SH-SY5Y (cell line): Measurements from ENCODE around the gene RGS21.

ENCODE experiments used
- GATA2 ChIP-seq: IDR thresholded peaks from 2 replicates; pipeline ENCODE4 v1.6.1; 2011; ENCODE audit warnings: mild to moderate bottlenecking, low read depth, low read length
- GATA3 ChIP-seq: IDR thresholded peaks from 2 replicates; pipeline ENCODE4 v1.6.1; 2011; ENCODE audit warnings: low read depth, mild to moderate bottlenecking, low read length, moderate library complexity

RGS21 gene

GRCh38 chr1:192358402-192358801 lies 41.6 kb downstream of the RGS21 start:
- TF ChIP-seq GATA3 = no peak
- TF ChIP-seq GATA2 = no peak

- TF ChIP-seq GATA3 (no peak), GATA2 (no peak)
Observed at GRCh38 chr1:192358822-192359221, 42.0 kb downstream of the RGS21 start.

GRCh38 chr1:192363177-192363576 lies 46.4 kb downstream of the RGS21 start:
- TF ChIP-seq GATA3 = no peak
- no peak for TF ChIP-seq GATA2

- no peak for TF ChIP-seq GATA2
- no peak for TF ChIP-seq GATA3
Observed at GRCh38 chr1:192367436-192367835, 50.6 kb downstream of the RGS21 start.

DNA sequence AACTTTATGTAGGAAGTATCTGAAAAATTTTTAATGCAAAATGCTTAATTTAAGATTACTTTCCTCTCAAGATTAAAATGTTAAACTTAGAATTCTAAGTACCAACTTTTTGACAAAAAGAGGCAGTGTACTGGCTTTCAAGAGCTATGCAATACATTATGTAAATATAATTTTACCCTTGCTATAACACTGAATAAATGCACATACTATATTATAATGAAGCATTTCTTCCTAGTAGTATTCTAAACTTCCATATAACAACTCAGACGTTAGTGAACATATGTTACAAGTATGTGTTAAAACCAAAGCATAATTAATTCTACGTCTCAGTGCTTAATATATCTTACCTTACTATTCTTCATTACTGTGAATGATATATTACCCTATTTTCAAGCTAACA lies 58.5 kb downstream of the RGS21 start:
- no peak for TF ChIP-seq GATA2
- no peak for TF ChIP-seq GATA3

DNA sequence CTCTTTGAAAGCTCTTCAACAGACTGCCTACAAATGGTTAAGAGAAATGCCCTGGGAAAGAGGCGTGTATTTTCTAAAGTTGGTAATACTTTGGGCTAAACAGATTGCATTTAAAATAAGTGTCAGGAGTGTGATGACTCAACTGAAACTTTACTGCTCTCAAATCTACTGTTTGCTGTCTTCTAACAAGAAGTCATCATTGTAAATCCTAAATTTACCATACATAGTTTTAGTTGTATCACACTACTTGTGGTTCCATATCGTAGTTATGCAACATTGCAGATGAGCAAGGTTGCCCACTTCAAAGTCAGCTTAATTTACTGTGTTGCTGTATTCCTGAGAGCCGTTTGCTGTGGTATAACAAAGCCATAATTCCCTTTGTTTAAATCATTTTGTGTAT lies 59.6 kb downstream of the RGS21 start:
- TF ChIP-seq GATA2 (no peak), GATA3 (no peak)

- TF ChIP-seq GATA2 = no peak
- no peak for TF ChIP-seq GATA3
Observed at GRCh38 chr1:192378276-192378675, 61.5 kb downstream of the RGS21 start.

DNA sequence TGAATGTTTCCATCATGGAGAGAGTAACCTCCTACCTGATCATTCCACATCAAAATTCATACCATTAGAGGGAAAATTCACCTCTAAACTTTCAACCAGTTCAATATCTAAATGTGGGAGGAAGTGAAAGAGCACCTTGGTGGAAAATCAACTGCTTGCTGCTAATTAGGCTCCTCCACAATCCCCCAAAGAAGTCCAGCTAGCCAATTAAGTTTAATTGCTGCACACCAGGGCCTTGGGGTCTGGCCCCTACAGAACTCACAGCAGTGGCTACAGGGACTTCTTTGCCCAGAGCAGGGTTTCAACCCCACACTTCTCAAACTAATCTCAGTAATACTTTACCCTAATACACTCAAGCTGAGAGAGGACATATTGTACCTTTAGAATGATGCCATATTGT lies 62.1 kb downstream of the RGS21 start:
- TF ChIP-seq GATA2 (no peak), GATA3 (no peak)

- TF ChIP-seq GATA3 = no peak
- no peak for TF ChIP-seq GATA2
Observed at GRCh38 chr1:192379554-192379953, 62.8 kb downstream of the RGS21 start.

GRCh38 chr1:192382758-192383157 lies 66.0 kb downstream of the RGS21 start:
- TF ChIP-seq GATA3 (no peak), GATA2 (no peak)

DNA sequence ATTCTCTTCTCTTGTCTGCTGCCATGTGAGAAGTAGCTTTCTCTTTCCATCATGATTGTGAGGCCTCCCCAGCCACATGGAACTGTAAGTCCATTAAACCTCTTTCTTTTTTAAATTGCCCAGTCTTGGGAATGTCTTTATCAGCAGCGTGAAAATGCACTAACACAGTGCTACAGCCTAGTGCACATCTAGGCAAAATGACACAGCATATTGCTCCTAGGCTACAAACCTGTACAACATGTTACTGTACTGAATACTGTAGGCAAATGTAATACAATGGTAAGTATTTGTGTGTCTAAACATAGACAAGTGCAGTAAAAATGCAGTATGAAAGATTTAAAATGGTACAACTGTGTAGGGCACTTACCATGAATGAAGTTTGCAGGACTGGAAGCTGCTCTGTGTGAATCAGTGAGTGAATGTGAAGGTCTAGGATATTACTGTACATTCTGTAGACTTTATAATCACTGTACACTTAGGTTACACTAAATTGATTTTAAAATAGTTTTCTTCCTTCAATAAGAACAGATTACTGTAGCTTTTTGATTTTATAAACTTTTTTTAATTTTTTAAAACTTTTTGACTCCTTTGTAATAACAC lies 69.4 kb downstream of the RGS21 start:
- TF ChIP-seq GATA3 (no peak), GATA2 (no peak)

- no peak for TF ChIP-seq GATA2
- no peak for TF ChIP-seq GATA3
Observed at GRCh38 chr1:192395211-192395610, 78.4 kb downstream of the RGS21 start.

DNA sequence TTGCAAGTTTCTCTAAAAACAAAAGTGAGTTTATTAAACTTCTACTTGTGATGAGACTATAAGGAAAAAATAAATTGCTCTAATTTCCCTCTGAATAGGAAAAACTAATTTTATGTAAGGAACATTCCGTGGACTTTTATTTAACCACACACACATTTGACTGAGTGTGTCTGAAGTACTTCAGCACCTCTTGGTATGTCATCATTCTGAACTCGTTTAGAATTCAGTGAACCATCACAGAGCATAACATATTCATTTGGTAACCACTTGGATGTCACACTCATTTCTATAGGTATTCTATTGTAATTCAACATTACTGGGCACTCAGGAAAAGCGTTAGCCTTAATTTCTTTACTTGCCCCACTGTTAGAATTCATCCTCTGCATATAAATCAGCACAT lies 79.1 kb downstream of the RGS21 start:
- TF ChIP-seq GATA2 = no peak
- no peak for TF ChIP-seq GATA3

DNA sequence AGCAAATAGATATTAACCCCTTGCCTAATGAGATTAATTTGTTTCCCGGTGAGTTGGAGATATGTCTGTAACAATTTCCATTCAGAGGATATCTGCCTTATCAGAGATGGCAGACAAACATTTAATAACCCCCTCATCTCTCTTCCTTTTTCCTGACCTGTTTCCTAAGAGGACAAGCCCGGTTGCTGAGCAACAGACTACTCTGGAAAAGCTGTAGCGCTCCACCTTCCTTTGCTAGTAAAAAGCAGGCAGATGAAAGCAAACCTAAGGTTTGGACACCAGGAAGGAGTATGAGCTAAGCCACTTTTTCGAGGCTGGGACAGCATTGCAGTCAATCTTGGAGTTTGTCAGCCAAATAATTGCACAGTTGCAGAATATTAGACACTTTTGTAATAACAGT lies 82.4 kb downstream of the RGS21 start:
- TF ChIP-seq GATA2 (no peak), GATA3 (no peak)

DNA sequence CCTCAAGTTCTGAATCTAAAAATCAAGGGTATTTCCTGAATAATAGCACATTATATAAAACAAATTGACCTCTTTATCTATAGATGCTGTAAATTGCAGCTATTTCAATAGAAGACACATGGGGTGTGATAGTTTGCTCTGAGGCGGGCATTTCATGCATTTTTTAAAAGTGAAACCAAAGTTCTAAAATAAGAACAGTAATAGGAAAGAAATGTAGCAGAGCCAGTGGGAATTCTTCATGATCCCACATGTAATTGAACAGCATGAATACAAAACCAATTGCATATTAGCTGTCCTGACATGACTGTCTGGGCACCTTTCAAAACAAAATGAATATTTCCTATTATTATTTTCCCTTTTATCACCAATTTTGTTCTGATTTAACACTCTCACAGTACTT lies 85.0 kb downstream of the RGS21 start:
- no peak for TF ChIP-seq GATA2
- no peak for TF ChIP-seq GATA3

DNA sequence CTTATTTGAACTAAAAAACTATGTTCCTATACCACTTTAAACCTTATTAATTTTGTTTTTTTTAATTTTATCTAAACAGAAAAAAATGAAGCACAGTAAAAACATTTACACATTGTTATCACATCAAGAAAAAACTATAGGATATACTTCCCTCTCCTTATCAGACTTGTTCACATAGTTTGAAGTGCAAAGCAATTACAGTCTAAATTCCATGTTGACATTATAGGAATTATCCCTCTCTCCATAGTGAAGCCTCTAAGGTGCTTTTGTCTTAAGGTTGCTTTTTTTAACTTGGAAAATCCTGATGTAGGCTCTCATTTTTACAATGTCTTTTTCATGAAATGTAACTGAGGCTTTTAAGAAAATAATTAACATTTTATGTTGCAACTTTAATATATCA lies 85.8 kb downstream of the RGS21 start:
- TF ChIP-seq GATA2 (no peak), GATA3 (no peak)
